Stimulated activated CD4-positive, alpha-beta T cell treated with anti-CD3 and anti-CD28 coated beads, TNF-alpha, amount 100 ng/mL, for 48 hours (primary cell): ENCODE data around the gene PRPS1.
A peak's percentile ranks its signal among the peaks of the same experiment; 100 is the strongest.
"Not testable (repeated sequence)": the region's sequence is repeated elsewhere in the genome, so short reads cannot be mapped to it uniquely, and the experiment has no call there.

ENCODE experiments used
- DNase-seq, 3 donors: peaks; one replicate each; pipeline ENCODE4 v3.0.0-alpha.2; 2020; ENCODE audit warnings: low read depth in 3 of 3

Gene PRPS1

DNA sequence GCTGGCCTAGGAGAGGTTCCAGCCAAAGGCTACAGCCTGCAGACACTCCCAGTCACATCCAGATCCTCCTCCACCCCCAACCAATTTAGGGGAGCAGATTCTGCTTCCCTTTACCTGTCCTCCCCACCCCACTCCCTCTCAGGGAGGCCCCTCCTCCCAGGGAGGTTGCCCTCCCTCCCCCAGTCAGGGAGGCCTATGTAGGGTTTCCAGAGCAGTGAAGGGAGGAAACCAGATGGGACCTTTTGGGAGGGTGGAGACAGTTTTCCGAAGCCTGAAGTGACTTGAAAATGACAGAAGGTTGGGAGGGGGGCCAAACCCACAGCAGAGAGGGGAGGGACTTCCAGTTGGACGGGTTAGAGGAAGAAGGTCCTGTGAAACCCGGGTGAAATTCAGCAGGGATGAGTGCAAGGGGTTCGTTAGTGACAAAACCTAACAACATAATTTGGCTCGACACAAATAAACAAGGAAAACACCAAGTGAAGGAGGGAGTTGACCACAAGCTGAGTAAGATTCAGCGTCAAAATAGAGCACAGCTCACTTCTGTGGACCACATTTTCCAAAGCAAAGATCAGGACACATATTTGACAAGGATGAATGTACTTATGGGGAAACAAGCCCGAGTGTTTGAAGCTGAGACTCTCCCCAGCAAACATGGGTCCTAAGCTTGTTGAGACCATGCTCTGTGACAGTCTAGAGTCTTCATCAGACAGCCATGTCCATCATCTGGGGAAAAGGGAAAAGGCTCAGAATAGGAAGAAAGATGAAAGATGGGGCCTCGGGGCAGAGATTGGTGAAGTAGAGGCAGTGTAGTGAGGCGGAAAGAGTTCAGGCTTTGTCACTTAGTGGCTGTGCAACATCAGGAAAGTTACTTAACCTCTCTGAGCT lies 46.4 kb downstream of the PRPS1 start:
- DNase-seq: no peak

- no peak for DNase-seq
These were observed 47.0 kb downstream of the PRPS1 start for GRCh38 chrX:107675365-107675654.

- no peak for DNase-seq
These were observed 47.7 kb downstream of the PRPS1 start for GRCh38 chrX:107675823-107676555.

DNA sequence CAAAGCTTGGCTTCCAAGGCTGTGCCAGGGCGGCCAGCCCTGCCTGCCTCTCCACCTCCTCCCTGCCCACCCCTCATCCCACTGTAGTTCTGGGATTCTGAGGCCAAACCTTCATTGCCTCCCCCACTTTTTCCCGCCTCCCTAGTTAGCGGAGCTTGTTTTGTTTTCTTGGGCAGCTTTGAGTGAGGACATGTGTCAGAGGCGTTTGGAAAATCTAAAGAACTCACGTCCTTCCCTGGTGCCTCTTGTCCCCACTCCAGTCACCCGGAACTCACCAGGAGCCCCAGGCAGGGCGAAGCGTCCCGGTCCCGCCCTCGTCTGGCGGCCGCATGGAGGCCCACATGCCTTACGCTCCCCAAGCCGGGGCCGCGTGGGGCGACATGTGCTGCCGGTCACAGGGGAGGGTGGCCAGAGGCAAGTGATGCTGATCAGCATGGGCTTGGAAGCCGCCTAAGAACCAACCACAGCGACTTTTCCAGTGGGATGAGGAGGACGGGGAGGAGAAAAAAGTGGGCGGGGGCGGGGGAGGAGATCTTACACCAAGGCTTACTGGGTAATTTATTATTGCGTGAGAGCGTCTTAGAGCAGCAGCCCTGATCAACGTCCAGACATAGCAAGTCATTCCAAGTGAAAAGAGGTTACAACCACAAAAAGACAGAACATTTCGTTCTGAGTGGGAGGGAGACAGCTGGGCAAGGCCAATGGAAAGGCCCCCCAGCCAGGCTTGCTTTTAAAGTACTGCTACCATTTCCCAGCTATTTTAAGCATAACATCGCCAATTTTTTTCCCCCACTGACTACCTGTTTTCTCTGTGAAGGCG lies 48.5 kb downstream of the PRPS1 start:
- DNase-seq: peak in 1 of 3 donors; percentile 34

GRCh38 chrX:107677501-107677901 lies 49.2 kb downstream of the PRPS1 start:
- no peak for DNase-seq

GRCh38 chrX:107677909-107678308 lies 49.6 kb downstream of the PRPS1 start:
- no peak for DNase-seq

- peak in 2 of 3 donors; percentile 40 to 62 for DNase-seq
These were observed 50.8 kb downstream of the PRPS1 start for GRCh38 chrX:107678957-107679740.

DNA sequence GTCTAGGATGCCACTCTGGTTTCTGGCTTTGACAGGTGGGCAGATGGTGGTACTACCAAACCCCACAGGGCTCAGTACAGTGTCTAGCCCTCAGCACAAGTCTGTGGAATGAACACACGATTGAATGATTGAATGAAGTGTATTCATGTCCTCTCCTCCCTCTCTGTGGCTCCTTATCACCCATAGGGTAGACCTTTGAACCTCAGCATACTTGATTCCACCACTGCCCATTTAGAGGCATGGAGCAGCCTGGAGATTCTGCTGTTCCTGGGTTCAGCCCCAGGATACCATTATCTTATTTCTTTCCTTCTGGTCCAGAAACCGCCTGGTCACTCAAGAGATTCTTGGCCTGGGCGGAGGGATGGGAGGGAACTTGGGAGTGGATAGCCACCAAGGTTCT lies 53.9 kb downstream of the PRPS1 start:
- no peak for DNase-seq

GRCh38 chrX:107683124-107683895 lies 55.0 kb downstream of the PRPS1 start:
- DNase-seq: no peak

- no peak for DNase-seq
These were observed 55.6 kb downstream of the PRPS1 start for GRCh38 chrX:107683931-107684330.

GRCh38 chrX:107684956-107685385 lies 56.7 kb downstream of the PRPS1 start:
- no peak for DNase-seq

- DNase-seq: not testable (repeated sequence)
These were observed 57.3 kb downstream of the PRPS1 start for GRCh38 chrX:107685586-107685985.

- DNase-seq: no peak
These were observed 57.7 kb downstream of the PRPS1 start for GRCh38 chrX:107686026-107686425.

- no peak for DNase-seq
These were observed 58.5 kb downstream of the PRPS1 start for GRCh38 chrX:107686792-107687191.

DNA sequence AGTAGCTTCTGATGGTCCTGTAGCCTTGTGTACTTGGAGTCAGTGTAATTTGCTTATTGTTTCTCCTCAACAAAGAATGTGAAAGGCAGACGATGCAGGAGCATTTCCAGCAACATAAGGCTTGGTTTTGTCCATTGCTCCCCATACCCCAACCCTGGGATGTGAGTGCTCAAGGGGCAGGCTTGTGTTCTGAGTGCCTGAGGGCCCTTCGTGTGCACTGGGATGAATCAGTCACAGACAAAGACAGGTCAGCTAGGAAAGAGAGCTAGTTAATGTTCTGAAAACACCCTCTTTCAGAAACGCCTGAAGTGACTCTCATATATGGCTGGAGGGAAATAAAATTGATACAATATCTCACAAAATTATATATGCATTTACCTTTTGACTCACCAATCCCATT lies 59.1 kb downstream of the PRPS1 start:
- no peak for DNase-seq

DNA sequence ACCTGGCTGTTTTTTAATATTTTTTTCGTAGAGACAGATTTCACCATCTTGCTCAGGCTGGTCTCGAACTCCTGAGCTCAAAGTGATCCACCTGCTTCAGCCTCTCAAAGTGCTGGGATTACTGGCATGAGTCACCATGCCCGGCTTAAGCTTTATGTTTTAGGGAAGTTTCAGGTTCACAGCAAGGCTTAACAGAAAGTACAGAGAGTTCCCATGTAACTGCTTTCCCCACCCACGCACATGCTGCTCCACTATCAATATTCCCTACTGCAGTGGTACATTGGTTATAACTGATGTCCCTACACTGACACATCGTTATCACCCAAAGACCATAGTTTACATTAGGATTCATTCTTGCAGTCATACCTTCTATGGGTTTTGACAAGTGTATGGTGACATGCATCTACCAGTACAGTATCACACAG lies 62.7 kb downstream of the PRPS1 start:
- DNase-seq: no peak

GRCh38 chrX:107699616-107700015 lies 71.3 kb downstream of the PRPS1 start:
- DNase-seq: no peak

DNA sequence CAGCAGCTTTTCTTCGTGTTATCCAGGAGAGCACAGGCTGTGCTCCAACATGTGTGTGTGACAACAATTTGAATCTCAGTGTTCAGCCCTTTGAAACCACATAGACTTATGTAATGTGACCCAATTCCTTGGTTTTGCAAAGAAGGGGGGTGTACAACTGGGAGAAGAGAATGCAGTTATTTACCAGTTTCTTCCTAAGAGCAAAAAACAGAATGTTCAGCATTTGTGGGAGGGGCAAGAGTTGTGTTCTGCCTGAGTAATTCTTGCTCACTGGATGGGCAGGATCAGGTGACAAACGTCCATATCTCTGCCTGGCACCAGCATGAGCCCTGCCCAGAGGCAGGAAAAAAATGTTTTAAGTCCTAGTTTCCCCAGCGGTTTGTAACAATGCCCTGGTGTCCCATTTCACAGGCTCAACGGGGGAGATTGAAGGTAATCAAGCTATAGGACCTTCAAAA lies 72.0 kb downstream of the PRPS1 start:
- DNase-seq: no peak
